ENCODE data around the gene COG5. TPM values are rescaled to one million over a fixed set of nuclear protein-coding genes. Genes with fewer than 3 reads are reported as not detected.

COG5 gene
- total RNA-seq, 1 donor from 2014 or later, result 29.5 TPM

- Mint-ChIP-seq H3K4me1 (ENCODE audit: low read depth, unreplicated experiment) (peaks cover 6% of the 10 kb centered on the region), H3K27me3 (ENCODE audit: unreplicated experiment) (peaks cover 3% of the 10 kb centered on the region), H3K9me3 (ENCODE audit: unreplicated experiment) (no peaks in the 10 kb centered on the region), H3K36me3 (ENCODE audit: unreplicated experiment) (peaks cover 2% of the 10 kb centered on the region), H3K4me3 (ENCODE audit: unreplicated experiment) (no peak overlapping the region), H3K27ac (ENCODE audit: unreplicated experiment) (no peak overlapping the region)
- no peak for DNase-seq
- no peak for TF ChIP-seq CTCF (IDR thresholded peaks at IDR 0.05; ENCODE audit: partially characterized antibody, unreplicated experiment)
Observed at GRCh38 chr7:107461938-107462533, 101.7 kb downstream of the COG5 start.

GRCh38 chr7:107453388-107453787, 110.3 kb downstream of the COG5 start:
- Mint-ChIP-seq H3K36me3 (ENCODE audit: unreplicated experiment) (peaks cover 4% of the 10 kb centered on the region), H3K4me1 (ENCODE audit: low read depth, unreplicated experiment) (peaks cover 4% of the 10 kb centered on the region), H3K9me3 (ENCODE audit: unreplicated experiment) (no peaks in the 10 kb centered on the region), H3K27ac (ENCODE audit: unreplicated experiment) (no peak overlapping the region), H3K27me3 (ENCODE audit: unreplicated experiment) (peaks cover 2% of the 10 kb centered on the region), H3K4me3 (ENCODE audit: unreplicated experiment) (no peak overlapping the region)
- TF ChIP-seq CTCF (IDR thresholded peaks at IDR 0.05; ENCODE audit: partially characterized antibody, unreplicated experiment), result no peak
- DNase-seq, result no peak

GRCh38 chr7:107450970-107451369, 112.8 kb downstream of the COG5 start:
- no peak overlapping the region for H3K27ac Mint-ChIP-seq (ENCODE audit: unreplicated experiment)
- no peaks in the 10 kb centered on the region for H3K27me3 Mint-ChIP-seq (ENCODE audit: unreplicated experiment)
- no peaks in the 10 kb centered on the region for H3K9me3 Mint-ChIP-seq (ENCODE audit: unreplicated experiment)
- no peak for TF ChIP-seq CTCF (IDR thresholded peaks at IDR 0.05; ENCODE audit: partially characterized antibody, unreplicated experiment)
- no peak for DNase-seq
- H3K4me1 Mint-ChIP-seq (ENCODE audit: low read depth, unreplicated experiment), result peaks cover 4% of the 10 kb centered on the region
- no peaks in the 10 kb centered on the region for H3K36me3 Mint-ChIP-seq (ENCODE audit: unreplicated experiment)
- H3K4me3 Mint-ChIP-seq (ENCODE audit: unreplicated experiment), result no peak overlapping the region

GRCh38 chr7:107446988-107447387, 116.7 kb downstream of the COG5 start:
- Mint-ChIP-seq H3K9me3 (ENCODE audit: unreplicated experiment) (peaks cover 1% of the 10 kb centered on the region), H3K4me1 (ENCODE audit: low read depth, unreplicated experiment) (no peaks in the 10 kb centered on the region), H3K27me3 (ENCODE audit: unreplicated experiment) (no peaks in the 10 kb centered on the region), H3K4me3 (ENCODE audit: unreplicated experiment) (no peak overlapping the region), H3K27ac (ENCODE audit: unreplicated experiment) (no peak overlapping the region), H3K36me3 (ENCODE audit: unreplicated experiment) (peaks cover 3% of the 10 kb centered on the region)
- no peak for DNase-seq
- no peak for TF ChIP-seq CTCF (IDR thresholded peaks at IDR 0.05; ENCODE audit: partially characterized antibody, unreplicated experiment)

GRCh38 chr7:107446531-107446930, 117.2 kb downstream of the COG5 start:
- Mint-ChIP-seq H3K9me3 (ENCODE audit: unreplicated experiment) (peaks cover 1% of the 10 kb centered on the region), H3K4me3 (ENCODE audit: unreplicated experiment) (no peak overlapping the region), H3K4me1 (ENCODE audit: low read depth, unreplicated experiment) (no peaks in the 10 kb centered on the region), H3K27ac (ENCODE audit: unreplicated experiment) (no peak overlapping the region), H3K27me3 (ENCODE audit: unreplicated experiment) (no peaks in the 10 kb centered on the region), H3K36me3 (ENCODE audit: unreplicated experiment) (peaks cover 7% of the 10 kb centered on the region)
- no peak for TF ChIP-seq CTCF (IDR thresholded peaks at IDR 0.05; ENCODE audit: partially characterized antibody, unreplicated experiment)
- DNase-seq, result no peak
